ENCODE results near the gene TMEM35B. TPM values are rescaled to one million over a fixed set of nuclear protein-coding genes. Genes with fewer than 3 reads are reported as not detected.

TMEM35B gene
- total and polyA plus RNA-seq, 9 of the 15 experiments (the other 6 are each of a cell fraction or from before 2014, with no cell fraction given), result 11.4 to 142 (median 21.4) TPM

DNA sequence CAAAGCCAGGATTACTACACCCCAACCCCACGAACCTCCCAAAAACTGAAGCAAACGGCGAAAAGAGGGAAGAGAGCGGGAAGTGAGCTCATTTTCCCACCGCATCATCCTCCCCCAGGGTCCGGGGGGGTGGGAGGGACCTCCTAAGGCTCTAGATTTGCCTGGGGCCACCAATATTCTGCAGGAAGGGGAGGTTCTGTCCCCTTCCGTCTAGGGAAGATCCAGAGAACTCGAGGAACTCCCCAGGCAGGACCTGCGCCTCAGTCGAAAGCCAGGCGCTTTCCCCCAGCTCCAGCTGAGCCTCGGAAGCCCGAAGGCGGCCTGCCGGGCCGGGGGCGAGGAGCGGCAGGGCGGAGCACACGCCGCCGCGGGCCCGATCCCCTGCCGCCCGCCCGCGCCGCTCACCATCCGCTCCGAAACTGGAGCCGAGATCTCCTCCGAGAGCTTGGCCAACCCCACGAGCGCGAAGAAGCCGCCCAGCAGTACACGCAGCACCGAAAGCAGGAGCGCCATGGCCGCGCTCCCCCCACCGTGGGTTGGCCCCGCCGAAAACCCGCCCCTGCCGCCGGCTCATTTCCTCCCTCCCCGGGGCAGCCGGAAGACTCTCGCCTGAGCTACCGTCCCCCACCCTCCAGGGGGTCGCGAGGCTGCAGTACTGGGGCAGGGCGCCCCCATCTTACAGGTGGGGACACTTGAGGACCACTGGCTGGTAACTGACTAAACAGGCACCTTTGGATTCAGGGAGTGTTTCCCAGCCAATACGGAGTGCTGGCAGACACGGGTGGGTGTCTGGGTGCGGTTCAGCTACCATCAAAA is at the start of gene TMEM35B (continued):
- peak; percentile 77 for TF ChIP-seq CHD4 (IDR thresholded peaks at IDR 0.05; ENCODE audit: insufficient read depth, insufficient replicate concordance, low read depth, low read length, poor library complexity, severe bottlenecking)
- peak; percentile 73 for TF ChIP-seq ATF7 (IDR thresholded peaks at IDR 0.05)
- no peak for TF ChIP-seq MTF1 (CRISPR knock-in tag; IDR thresholded peaks at IDR 0.05; ENCODE audit: borderline replicate concordance)
- TF ChIP-seq, protein P1, sequence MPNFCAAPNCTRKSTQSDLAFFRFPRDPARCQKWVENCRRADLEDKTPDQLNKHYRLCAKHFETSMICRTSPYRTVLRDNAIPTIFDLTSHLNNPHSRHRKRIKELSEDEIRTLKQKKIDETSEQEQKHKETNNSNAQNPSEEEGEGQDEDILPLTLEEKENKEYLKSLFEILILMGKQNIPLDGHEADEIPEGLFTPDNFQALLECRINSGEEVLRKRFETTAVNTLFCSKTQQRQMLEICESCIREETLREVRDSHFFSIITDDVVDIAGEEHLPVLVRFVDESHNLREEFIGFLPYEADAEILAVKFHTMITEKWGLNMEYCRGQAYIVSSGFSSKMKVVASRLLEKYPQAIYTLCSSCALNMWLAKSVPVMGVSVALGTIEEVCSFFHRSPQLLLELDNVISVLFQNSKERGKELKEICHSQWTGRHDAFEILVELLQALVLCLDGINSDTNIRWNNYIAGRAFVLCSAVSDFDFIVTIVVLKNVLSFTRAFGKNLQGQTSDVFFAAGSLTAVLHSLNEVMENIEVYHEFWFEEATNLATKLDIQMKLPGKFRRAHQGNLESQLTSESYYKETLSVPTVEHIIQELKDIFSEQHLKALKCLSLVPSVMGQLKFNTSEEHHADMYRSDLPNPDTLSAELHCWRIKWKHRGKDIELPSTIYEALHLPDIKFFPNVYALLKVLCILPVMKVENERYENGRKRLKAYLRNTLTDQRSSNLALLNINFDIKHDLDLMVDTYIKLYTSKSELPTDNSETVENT (CRISPR knock-in tag; IDR thresholded peaks at IDR 0.05), result peak; percentile 49; the same call in 1 of the 2 replicates
- TF ChIP-seq CC2D1A (IDR thresholded peaks at IDR 0.05), result peak; percentile 62; the same call in 1 of the 2 replicates
- TF ChIP-seq NFIX (CRISPR knock-in tag; IDR thresholded peaks at IDR 0.05; ENCODE audit: low read depth), result no peak
- TF ChIP-seq JUN (IDR thresholded peaks at IDR 0.05; ENCODE audit: borderline replicate concordance, low read depth, low read length), result no peak
- TF ChIP-seq JUN (CRISPR knock-in tag; IDR thresholded peaks at IDR 0.05; ENCODE audit: borderline replicate concordance), result 0 out of 2 replicates have a peak, but pooled peaks have one; percentile 58
- peak; percentile 83 for TF ChIP-seq SMARCA5 (IDR thresholded peaks at IDR 0.05)
- no peak for TF ChIP-seq CHCHD3 (CRISPR knock-in tag; IDR thresholded peaks at IDR 0.05)
- peak in 1 of 2 experiments; percentile 77; a peak in 1 of 4 replicates for TF ChIP-seq KDM4B (IDR thresholded peaks at IDR 0.05; ENCODE audit: borderline replicate concordance in 2 of 2, low read depth in 1 of 2)
- TF ChIP-seq POLR2AphosphoS5 (IDR thresholded peaks at IDR 0.05; ENCODE audit: control insufficient read depth, insufficient read depth, low read depth, low read length), result peak; percentile 74; the same call in 1 of the 2 replicates
- TF ChIP-seq MYC (IDR thresholded peaks at IDR 0.05; ENCODE audit: low read depth, low read length), result peak; percentile 46
- TF ChIP-seq MYC (CRISPR knock-in tag; IDR thresholded peaks at IDR 0.05; ENCODE audit: borderline replicate concordance, low read depth), result no peak
- TF ChIP-seq DPF2 (IDR thresholded peaks at IDR 0.05), result 0 out of 2 replicates have a peak, but pooled peaks have one; percentile 49
- TF ChIP-seq, protein P2, sequence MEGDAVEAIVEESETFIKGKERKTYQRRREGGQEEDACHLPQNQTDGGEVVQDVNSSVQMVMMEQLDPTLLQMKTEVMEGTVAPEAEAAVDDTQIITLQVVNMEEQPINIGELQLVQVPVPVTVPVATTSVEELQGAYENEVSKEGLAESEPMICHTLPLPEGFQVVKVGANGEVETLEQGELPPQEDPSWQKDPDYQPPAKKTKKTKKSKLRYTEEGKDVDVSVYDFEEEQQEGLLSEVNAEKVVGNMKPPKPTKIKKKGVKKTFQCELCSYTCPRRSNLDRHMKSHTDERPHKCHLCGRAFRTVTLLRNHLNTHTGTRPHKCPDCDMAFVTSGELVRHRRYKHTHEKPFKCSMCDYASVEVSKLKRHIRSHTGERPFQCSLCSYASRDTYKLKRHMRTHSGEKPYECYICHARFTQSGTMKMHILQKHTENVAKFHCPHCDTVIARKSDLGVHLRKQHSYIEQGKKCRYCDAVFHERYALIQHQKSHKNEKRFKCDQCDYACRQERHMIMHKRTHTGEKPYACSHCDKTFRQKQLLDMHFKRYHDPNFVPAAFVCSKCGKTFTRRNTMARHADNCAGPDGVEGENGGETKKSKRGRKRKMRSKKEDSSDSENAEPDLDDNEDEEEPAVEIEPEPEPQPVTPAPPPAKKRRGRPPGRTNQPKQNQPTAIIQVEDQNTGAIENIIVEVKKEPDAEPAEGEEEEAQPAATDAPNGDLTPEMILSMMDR (IDR thresholded peaks at IDR 0.05 in 2 of 3, conservative IDR thresholded peaks at IDR 0.05 in 1 of 3; ENCODE audit: insufficient read depth in 2 of 3, low read depth in 1 of 3, low read length in 3 of 3), result 0 out of 6 replicates have a peak, but pooled peaks of 1 of the 3 experiments have one; percentile 19
- TF ChIP-seq, protein P3, sequence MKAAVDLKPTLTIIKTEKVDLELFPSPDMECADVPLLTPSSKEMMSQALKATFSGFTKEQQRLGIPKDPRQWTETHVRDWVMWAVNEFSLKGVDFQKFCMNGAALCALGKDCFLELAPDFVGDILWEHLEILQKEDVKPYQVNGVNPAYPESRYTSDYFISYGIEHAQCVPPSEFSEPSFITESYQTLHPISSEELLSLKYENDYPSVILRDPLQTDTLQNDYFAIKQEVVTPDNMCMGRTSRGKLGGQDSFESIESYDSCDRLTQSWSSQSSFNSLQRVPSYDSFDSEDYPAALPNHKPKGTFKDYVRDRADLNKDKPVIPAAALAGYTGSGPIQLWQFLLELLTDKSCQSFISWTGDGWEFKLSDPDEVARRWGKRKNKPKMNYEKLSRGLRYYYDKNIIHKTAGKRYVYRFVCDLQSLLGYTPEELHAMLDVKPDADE (conservative IDR thresholded peaks at IDR 0.05; ENCODE audit: control insufficient read depth, low read depth, low read length), result peak; percentile 27; the same call in 1 of the 2 replicates
- TF ChIP-seq, protein P4, sequence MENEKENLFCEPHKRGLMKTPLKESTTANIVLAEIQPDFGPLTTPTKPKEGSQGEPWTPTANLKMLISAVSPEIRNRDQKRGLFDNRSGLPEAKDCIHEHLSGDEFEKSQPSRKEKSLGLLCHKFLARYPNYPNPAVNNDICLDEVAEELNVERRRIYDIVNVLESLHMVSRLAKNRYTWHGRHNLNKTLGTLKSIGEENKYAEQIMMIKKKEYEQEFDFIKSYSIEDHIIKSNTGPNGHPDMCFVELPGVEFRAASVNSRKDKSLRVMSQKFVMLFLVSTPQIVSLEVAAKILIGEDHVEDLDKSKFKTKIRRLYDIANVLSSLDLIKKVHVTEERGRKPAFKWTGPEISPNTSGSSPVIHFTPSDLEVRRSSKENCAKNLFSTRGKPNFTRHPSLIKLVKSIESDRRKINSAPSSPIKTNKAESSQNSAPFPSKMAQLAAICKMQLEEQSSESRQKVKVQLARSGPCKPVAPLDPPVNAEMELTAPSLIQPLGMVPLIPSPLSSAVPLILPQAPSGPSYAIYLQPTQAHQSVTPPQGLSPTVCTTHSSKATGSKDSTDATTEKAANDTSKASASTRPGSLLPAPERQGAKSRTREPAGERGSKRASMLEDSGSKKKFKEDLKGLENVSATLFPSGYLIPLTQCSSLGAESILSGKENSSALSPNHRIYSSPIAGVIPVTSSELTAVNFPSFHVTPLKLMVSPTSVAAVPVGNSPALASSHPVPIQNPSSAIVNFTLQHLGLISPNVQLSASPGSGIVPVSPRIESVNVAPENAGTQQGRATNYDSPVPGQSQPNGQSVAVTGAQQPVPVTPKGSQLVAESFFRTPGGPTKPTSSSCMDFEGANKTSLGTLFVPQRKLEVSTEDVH (IDR thresholded peaks at IDR 0.05; ENCODE audit: low read depth, partially characterized antibody), result peak; percentile 32
